Caco-2 (cell line): Measurements from ENCODE around the gene RPS6KA5. TPM values are rescaled to one million over a fixed set of nuclear protein-coding genes. Genes with fewer than 3 reads are reported as not detected.

Source experiments
- BruUV-seq: library from RNA; stranded (reverse); fragments of 400-500 nt; replicated peaks from 2 replicates; lab custom pipeline; 2021; lab: Mats Ljungman, UMichigan
- CTCF ChIA-PET: fragments of 300-600 bp; sonication (Branson Sonifier 250); formaldehyde crosslinking; loops from one replicate; lab custom pipeline; 2022; ENCODE audit warnings: antibody characterized with exemption; lab: Charles Lee
- POLR2A ChIA-PET: fragments of 300-600 bp; sonication (Branson Sonifier 250); formaldehyde crosslinking; loops from one replicate; lab custom pipeline; 2022; ENCODE audit warnings: antibody characterized with exemption; lab: Charles Lee
- DNase-seq, 2 experiments: peaks; one replicate each; pipeline versions ENCODE4 v3.0.0 to v3.0.0-alpha.2; 2020 to 2022
- H3K27me3 ChIP-seq: replicated peaks from 2 replicates; pipeline ENCODE4 v1.6.0; 2011; ENCODE audit warnings: low read length; ENCODE audit not compliant: control insufficient read depth, insufficient read depth
- H3K36me3 ChIP-seq: 2 replicates; pipeline ENCODE4 v1.5.1; 2011; ENCODE audit warnings: low read length; ENCODE audit not compliant: control insufficient read depth, insufficient read depth
- H3K4me1 ChIP-seq: fragments of 250-450 bp; sonication (Bioruptor Pico); 2 replicates; pipeline ENCODE4 v1.5.1; 2020; ENCODE audit warnings: mild to moderate bottlenecking
- H3K4me3 ChIP-seq: 2 replicates; pipeline ENCODE4 v1.5.1; 2011; ENCODE audit warnings: low read depth, mild to moderate bottlenecking, control low read depth, low read length
- H3K9me3 ChIP-seq: fragments of 250-450 bp; sonication (Bioruptor Pico); 2 replicates; pipeline ENCODE4 v1.5.1; 2020; ENCODE audit warnings: mild to moderate bottlenecking, moderate library complexity
- H3K27ac Mint-ChIP-seq: one replicate; pipeline ENCODE4 v1.8.0; 2022; ENCODE audit warnings: mixed read lengths; ENCODE audit not compliant: unreplicated experiment
- H3K27me3 Mint-ChIP-seq: one replicate; pipeline ENCODE4 v1.8.0; 2022; ENCODE audit warnings: mixed read lengths; ENCODE audit not compliant: insufficient read depth, unreplicated experiment
- H3K36me3 Mint-ChIP-seq: one replicate; pipeline ENCODE4 v1.8.0; 2022; ENCODE audit warnings: mild to moderate bottlenecking, mixed read lengths; ENCODE audit not compliant: insufficient read depth, unreplicated experiment
- H3K4me1 Mint-ChIP-seq: one replicate; pipeline ENCODE4 v1.8.0; 2022; ENCODE audit warnings: low read depth, mixed read lengths; ENCODE audit not compliant: unreplicated experiment
- H3K4me3 Mint-ChIP-seq: one replicate; pipeline ENCODE4 v1.8.0; 2022; ENCODE audit warnings: mild to moderate bottlenecking, moderate library complexity, mixed read lengths; ENCODE audit not compliant: unreplicated experiment
- H3K9me3 Mint-ChIP-seq: one replicate; pipeline ENCODE4 v1.8.0; 2022; ENCODE audit warnings: mixed read lengths; ENCODE audit not compliant: unreplicated experiment
- CTCF ChIP-seq, 2 experiments: fragments of 200-600 bp in 1 of 2; IDR thresholded peaks; 1 replicate in 1 of 2; 2 replicates in 1 of 2; pipeline versions ENCODE4 v1.5.1 to v1.8.0; 2011 to 2022; ENCODE audit warnings: antibody characterized with exemption in 1 of 2, control low read depth in 1 of 2, inconsistent platforms in 1 of 2, low read depth in 1 of 2, low read length in 1 of 2, mild to moderate bottlenecking in 1 of 2, moderate library complexity in 1 of 2; ENCODE audit not compliant: insufficient read depth in 1 of 2, severe bottlenecking in 1 of 2, unreplicated experiment in 1 of 2
- intact Hi-C: fragments of 100-400 bp; cut with micrococcal nuclease; formaldehyde crosslinking; loops from one replicate; pipeline ENCODE4 v1.10.0; 2022; ENCODE audit not compliant: unreplicated experiment
- total RNA-seq: library from RNA; stranded (reverse); gene quantifications from 2 replicates; pipeline ENCODE4 v1.2.3, GENCODE V29; 2022

RPS6KA5 gene
- total RNA-seq, 1 experiment from 2014 or later, result 5.7 TPM

GRCh38 chr14:91047174-91047753, 13.2 kb downstream of the RPS6KA5 start:
- Mint-ChIP-seq H3K27ac (no peak overlapping the region), H3K27me3 (no peaks in the 10 kb centered on the region), H3K36me3 (no peaks in the 10 kb centered on the region), H3K9me3 (no peaks in the 10 kb centered on the region), H3K4me1 (no peaks in the 10 kb centered on the region), H3K4me3 (no peak overlapping the region)
- intact Hi-C loops, result no loop called here
- H3K36me3 ChIP-seq, result no peaks in the 10 kb centered on the region
- no peak for DNase-seq
- no peaks in the 10 kb centered on the region for H3K4me1 ChIP-seq
- H3K9me3 ChIP-seq, result no peaks in the 10 kb centered on the region
- ChIA-PET CTCF (no interaction called here), POLR2A (no interaction called here)
- no peak for TF ChIP-seq CTCF (IDR thresholded peaks at IDR 0.05; ENCODE audit: insufficient read depth in 1 of 2, low read depth in 1 of 2, low read length in 1 of 2, severe bottlenecking in 1 of 2, unreplicated experiment in 1 of 2)
- no peaks in the 10 kb centered on the region for H3K27me3 ChIP-seq
- no TSS peak for BruUV-seq
- H3K4me3 ChIP-seq, result no peak overlapping the region

GRCh38 chr14:91046488-91047072, 13.9 kb downstream of the RPS6KA5 start:
- TF ChIP-seq CTCF (IDR thresholded peaks at IDR 0.05; ENCODE audit: insufficient read depth in 1 of 2, low read depth in 1 of 2, low read length in 1 of 2, severe bottlenecking in 1 of 2, unreplicated experiment in 1 of 2), result no peak
- H3K36me3 ChIP-seq, result no peaks in the 10 kb centered on the region
- H3K4me3 ChIP-seq, result no peak overlapping the region
- Mint-ChIP-seq H3K4me3 (no peak overlapping the region), H3K27ac (no peak overlapping the region), H3K4me1 (no peaks in the 10 kb centered on the region), H3K27me3 (no peaks in the 10 kb centered on the region), H3K36me3 (no peaks in the 10 kb centered on the region), H3K9me3 (no peaks in the 10 kb centered on the region)
- H3K4me1 ChIP-seq, result no peaks in the 10 kb centered on the region
- POLR2A ChIA-PET, result no interaction called here
- DNase-seq, result no peak
- no peaks in the 10 kb centered on the region for H3K27me3 ChIP-seq
- H3K9me3 ChIP-seq, result no peaks in the 10 kb centered on the region
- CTCF ChIA-PET, result no interaction called here
- BruUV-seq, result no TSS peak
- intact Hi-C loops, result no loop called here

GRCh38 chr14:91041450-91041849, 19.0 kb downstream of the RPS6KA5 start:
- CTCF ChIA-PET, result no interaction called here
- Mint-ChIP-seq H3K27me3 (no peaks in the 10 kb centered on the region), H3K4me3 (no peak overlapping the region), H3K36me3 (no peaks in the 10 kb centered on the region), H3K9me3 (no peaks in the 10 kb centered on the region), H3K27ac (no peak overlapping the region), H3K4me1 (no peaks in the 10 kb centered on the region)
- TF ChIP-seq CTCF (IDR thresholded peaks at IDR 0.05; ENCODE audit: insufficient read depth in 1 of 2, low read depth in 1 of 2, low read length in 1 of 2, severe bottlenecking in 1 of 2, unreplicated experiment in 1 of 2), result no peak
- H3K27me3 ChIP-seq, result no peaks in the 10 kb centered on the region
- H3K4me3 ChIP-seq, result no peak overlapping the region
- no peaks in the 10 kb centered on the region for H3K4me1 ChIP-seq
- H3K9me3 ChIP-seq, result no peaks in the 10 kb centered on the region
- intact Hi-C loops, result no loop called here
- no peaks in the 10 kb centered on the region for H3K36me3 ChIP-seq
- POLR2A ChIA-PET, result no interaction called here
- no peak for DNase-seq
- BruUV-seq, result no TSS peak
